NCI-H128 (cell line): ENCODE results near the gene GDF7.

Experiments
- DNase-seq: peaks from one replicate; lab custom pipeline; 2025; ENCODE audit not compliant: unreplicated experiment; lab: John Stamatoyannopoulos, UW

Gene GDF7

GRCh38 chr2:20666304-20667150 lies at the start of gene GDF7:
GDF7 (plus strand) TSS chr2:20667144; CDS start chr2:20667240, 96 bp downstream.
- DNase-seq, result no peak

GRCh38 chr2:20617892-20618467 lies 49.0 kb upstream of the GDF7 start:
- DNase-seq, result no peak

- DNase-seq, result no peak
Observed at GRCh38 chr2:20618468-20618885, 48.5 kb upstream of the GDF7 start.

GRCh38 chr2:20618886-20619521 lies 47.9 kb upstream of the GDF7 start:
- no peak for DNase-seq

GRCh38 chr2:20619624-20620024 lies 47.3 kb upstream of the GDF7 start:
- no peak for DNase-seq

- DNase-seq, result no peak
Observed at GRCh38 chr2:20620271-20620681, 46.7 kb upstream of the GDF7 start.

- DNase-seq, result no peak
Observed at GRCh38 chr2:20620696-20621365, 46.1 kb upstream of the GDF7 start.

GRCh38 chr2:20621366-20622295 lies 45.3 kb upstream of the GDF7 start:
- DNase-seq, result no peak

- DNase-seq, result no peak
Observed at GRCh38 chr2:20622296-20622686, 44.7 kb upstream of the GDF7 start.

- DNase-seq, result no peak
Observed at GRCh38 chr2:20622731-20623130, 44.2 kb upstream of the GDF7 start.

- no peak for DNase-seq
Observed at GRCh38 chr2:20623241-20623640, 43.7 kb upstream of the GDF7 start.

- no peak for DNase-seq
Observed at GRCh38 chr2:20623741-20624155, 43.2 kb upstream of the GDF7 start.

GRCh38 chr2:20624156-20624883 lies 42.6 kb upstream of the GDF7 start:
- DNase-seq, result no peak

GRCh38 chr2:20624884-20625485 lies 42.0 kb upstream of the GDF7 start:
- DNase-seq, result no peak

- no peak for DNase-seq
Observed at GRCh38 chr2:20625491-20626391, 41.2 kb upstream of the GDF7 start.

- no peak for DNase-seq
Observed at GRCh38 chr2:20626392-20626697, 40.6 kb upstream of the GDF7 start.

- DNase-seq, result no peak
Observed at GRCh38 chr2:20626698-20627513, 40.0 kb upstream of the GDF7 start.
